ENCODE results near the gene ZMIZ1.

ZMIZ1 gene

DNA sequence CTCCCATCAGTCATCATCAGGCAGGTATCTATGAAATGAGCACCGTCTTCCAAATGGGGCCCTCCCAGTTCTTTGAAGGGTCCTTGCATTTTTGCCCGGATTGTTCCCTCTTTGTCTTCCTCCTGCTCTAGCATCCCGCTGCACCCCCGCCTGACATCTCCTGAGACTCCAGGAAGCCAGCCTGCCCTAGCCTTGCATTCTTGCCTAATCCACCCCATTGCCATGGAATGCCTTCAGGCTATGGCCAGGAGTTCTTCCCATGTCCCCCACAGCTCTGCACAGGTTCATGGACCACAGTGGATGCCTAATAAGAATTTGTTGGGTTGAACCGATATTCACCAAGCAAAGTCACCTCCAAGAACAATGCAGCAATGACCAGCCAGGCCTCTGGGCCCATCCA is 62.1 kb downstream of the ZMIZ1 start:
- DNase-seq (ENCODE audit: low read depth, low spot score), result no peak
- no peak overlapping the region for H3K27ac ChIP-seq

DNA sequence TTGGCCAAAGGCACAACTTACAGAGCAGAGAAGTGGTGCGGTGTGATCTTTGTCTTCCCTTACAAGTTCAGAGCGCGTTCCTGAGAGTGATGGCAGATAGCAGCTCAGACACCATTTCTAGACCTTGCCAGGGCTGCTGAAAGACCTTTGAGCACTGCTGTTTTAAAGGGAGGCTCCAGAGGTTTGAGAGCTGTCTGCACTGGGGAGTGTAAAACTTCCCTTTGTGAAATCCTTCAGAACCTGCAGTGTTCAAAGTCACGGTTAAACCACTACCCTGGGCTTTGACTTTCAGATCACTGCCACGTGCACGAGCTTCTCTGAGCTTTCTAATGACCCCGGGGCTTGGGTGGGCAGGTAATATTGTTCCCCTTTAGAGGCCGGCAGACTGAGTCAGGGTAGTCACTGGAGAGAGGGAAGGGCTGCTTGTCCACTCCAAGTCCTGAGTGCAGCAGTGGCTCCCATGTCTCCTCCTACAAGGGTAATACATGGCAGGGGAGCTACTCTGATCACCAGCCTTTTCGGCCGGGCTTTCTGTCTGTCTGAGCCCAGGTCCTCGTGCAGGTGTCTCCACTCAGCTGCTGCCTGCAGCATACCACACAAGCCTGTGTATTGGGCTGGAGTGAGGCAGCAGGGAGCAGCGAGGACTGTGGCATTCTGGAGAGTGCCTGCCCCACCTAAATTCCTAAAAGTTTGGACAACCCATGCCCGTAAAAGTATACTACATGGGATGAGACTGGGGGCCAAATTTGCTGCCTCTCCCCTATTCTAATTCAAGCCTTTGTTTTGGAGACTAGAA is 63.3 kb downstream of the ZMIZ1 start:
- no peak overlapping the region for H3K27ac ChIP-seq
- no peak for DNase-seq (ENCODE audit: low read depth, low spot score)

DNA sequence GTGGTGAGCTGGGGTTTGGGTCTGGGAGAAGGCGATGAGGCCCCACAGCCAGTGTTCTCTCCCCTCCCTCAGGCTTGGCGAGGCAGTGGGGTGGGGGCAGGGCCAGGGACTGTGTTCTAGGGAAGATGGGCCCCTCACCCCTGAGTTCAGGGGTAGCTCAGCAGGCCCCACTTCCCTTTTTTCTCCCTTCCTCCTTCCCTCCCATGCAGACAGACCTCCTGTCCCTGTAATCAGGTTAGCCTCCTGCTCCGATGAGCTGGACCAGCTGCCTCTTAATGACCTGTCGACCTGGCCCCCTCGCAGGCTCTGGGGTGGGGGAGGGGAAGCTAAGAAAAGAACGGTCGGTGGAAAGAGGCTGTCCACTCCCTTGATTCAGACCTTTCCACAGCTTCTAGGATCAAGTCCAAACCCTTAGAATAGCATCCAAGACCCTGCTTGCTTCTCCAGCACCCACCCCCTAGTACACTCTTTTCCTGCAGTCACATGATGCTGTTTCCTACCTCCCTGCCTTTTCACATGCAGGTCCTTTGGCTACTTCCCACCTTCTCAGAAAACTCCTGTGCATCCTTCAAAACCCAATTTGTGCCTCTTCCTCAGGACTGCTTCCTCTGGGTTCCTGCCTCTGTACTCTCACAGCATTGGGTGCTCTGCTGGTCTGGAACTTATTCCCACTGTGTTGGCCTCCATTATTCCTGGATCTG is 64.1 kb downstream of the ZMIZ1 start:
- DNase-seq (ENCODE audit: low read depth, low spot score), result no peak
- no peak overlapping the region for H3K27ac ChIP-seq

DNA sequence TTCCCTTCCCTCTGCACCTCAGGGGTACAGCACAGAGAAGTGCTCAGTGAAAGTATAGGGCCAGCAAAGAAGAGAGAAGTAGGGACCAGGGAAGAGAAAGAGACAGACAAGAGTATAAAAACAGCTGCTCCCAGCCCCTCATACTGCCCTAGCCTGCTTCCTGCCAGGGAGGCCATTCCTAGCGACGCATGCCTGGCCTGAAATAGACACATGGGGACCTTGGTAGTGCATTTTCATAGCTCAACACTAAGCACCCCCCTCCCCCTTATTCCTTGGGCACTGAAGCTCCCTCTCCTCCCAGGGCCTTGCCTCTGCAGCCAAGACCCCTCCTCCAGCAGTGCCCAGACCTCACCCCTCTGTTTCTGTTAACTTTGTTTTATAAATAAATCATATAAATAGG is 64.7 kb downstream of the ZMIZ1 start:
- no peak for DNase-seq (ENCODE audit: low read depth, low spot score)
- H3K27ac ChIP-seq, result no peak overlapping the region

DNA sequence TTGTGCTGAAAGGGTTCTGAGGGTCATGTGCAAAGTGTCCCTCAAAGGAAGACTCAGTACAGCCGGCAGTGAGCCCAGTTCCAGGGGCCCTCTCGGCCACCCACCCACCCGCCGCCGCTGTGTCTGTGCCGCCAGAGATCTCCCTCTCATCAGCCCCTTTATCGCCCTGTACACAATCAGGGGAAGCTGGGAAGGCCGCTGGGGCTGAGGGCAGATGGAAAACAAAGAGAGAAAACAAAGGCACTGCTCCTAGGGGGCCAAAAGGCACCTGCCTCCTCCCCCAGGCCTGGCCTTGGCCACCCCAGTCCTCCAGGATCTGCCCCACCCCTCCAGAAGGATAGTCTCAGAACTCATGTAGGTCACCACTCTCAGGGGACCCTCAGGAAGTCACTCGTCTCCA is 67.0 kb downstream of the ZMIZ1 start:
- DNase-seq (ENCODE audit: low read depth, low spot score), result no peak
- no peak overlapping the region for H3K27ac ChIP-seq

DNA sequence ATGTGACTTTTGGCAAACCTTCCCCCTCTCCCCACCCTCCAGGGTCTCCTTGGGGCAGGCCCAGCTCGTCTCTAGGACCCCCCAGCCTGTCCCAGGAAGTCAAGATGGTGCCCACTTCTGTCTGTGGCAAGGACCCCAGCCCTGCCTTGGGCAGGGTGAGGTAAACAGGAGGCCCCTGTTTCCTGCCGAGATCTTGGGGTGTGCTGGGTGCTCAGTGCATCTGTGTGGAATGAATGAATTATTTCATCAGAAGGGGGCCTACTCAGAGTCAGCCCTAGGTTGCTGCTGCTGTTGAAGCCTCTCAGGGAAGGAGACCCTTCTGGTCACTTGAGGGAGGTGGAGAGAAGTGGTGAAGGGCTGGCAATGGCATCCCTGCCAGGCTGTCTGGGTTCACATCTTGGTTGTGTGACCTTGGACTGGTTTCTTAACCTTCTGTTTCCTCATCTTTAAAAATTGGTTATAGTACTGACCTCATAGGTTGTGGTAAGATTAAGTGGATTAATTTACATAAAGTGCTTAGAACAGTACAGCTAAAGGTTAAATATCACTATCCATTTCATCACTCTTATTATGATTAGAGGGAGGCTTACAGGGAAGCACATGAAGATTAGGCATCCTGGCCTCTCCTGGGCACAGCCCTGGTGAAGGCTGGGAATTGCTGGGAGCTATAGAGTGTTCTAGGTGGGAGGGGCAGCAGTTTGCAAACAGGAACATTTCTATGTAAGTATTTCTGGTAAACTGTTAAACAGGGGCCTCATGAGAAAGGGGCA is 67.7 kb downstream of the ZMIZ1 start:
- no peak overlapping the region for H3K27ac ChIP-seq
- DNase-seq (ENCODE audit: low read depth, low spot score), result no peak

DNA sequence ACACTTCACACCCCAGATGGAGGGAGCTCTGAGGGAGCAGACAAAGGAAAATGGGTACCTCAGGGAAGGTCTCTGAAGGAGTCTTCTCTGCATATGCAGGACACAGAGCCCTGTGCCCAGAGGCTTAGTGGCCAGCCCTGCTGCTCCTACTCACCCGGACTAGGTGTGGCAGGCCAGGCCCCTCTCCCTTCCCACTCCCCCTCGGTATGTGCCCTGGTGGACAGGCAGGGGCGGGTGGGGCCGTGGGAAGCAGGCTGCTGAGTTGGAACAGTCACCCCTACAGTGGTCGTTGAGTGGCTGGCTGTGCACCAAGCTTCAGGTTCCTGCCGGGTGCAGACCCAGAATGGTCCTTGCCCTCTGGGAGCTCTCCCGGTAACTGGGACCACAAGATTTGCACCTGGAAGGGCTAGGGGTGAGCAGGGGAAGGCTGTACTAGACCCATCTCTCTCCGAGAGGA is 68.6 kb downstream of the ZMIZ1 start:
- no peak for DNase-seq (ENCODE audit: low read depth, low spot score)
- no peak overlapping the region for H3K27ac ChIP-seq

DNA sequence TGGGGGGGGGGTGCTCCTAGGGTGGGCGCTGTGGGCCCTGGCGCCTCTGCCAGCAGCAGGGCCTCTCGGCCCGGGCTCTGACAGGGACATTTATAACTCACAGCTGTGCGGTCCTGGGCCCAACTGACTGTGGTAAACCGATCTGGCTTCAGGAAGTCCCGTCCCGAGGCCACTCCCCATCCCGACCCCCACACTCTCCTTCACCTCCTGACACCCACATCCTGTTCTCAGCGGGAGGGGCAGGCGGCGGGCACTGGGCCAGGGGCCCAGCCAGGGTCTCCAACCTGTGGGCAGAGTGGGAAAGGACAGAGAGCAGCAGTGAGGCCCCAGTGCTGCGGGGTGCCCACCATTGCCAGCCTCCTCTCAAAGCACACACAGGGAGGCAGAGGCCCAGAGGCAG is 69.1 kb downstream of the ZMIZ1 start:
- DNase-seq (ENCODE audit: low read depth, low spot score), result no peak
- H3K27ac ChIP-seq, result no peak overlapping the region

DNA sequence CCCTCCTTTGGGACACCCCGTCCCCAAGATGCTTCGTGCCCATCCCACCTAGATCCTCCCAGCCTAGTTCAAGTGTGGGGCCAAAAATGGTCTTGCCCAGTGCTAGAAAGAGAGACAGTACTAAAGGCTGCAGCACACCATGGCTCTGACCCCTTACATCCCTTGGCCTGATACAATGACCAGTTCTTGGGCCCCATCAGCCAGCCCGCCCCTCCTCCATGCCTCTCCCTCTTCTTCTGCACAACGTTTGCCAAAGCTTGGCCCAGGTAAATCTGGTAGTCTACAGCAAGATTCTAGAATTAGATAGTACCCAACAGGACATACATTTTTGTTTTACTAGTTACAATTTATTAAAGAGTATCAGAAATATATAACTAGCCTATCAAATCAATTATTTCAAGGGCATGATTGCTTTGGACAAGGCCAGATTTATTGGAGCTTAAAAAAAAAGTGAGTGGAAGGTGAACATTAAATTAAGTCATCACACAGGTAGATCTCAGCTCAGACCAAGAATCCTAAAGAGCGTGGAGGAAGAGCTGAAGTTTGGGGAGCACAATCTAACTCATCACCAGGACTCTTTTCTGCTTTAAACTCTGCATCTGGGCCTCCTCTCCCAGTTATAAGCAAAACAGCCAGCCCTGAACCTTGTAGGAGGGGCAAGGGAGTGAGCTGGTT is 69.8 kb downstream of the ZMIZ1 start:
- no peak overlapping the region for H3K27ac ChIP-seq
- DNase-seq (ENCODE audit: low read depth, low spot score), result no peak

DNA sequence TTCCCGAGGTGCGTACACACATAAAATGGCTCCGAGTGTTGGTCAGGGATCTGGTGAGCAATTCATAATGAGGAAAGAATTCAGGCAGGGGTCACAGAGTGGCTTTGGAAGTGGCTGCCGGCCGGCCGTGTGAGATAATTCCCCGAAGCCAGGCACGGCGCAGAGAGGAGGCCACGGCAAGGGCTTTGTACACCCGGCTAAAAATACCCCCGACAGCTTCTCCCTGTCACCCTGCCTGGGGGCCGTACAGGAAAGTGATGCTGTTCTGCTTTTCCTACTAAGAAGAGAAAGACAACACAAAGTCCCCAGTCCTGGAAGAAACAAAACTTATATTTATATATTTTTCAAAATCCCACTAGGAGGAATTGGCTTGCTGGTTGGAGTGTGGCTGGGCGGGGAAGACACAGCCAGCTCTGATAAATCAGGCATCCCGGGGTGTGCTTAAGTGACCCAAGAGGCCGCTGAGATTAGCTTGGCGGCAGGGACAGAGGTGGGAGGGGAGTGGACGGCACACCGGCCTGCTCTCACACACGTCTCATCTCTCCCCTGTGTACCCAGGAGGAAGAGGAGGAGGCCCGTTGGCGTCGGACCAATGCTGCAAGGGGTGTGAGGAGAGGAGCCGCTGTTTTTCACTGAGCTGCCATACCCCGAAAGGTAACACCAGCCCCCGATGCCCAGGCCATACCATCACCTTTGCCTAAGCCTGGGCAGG is 70.5 kb downstream of the ZMIZ1 start:
- no peak overlapping the region for H3K27ac ChIP-seq
- no peak for DNase-seq (ENCODE audit: low read depth, low spot score)

DNA sequence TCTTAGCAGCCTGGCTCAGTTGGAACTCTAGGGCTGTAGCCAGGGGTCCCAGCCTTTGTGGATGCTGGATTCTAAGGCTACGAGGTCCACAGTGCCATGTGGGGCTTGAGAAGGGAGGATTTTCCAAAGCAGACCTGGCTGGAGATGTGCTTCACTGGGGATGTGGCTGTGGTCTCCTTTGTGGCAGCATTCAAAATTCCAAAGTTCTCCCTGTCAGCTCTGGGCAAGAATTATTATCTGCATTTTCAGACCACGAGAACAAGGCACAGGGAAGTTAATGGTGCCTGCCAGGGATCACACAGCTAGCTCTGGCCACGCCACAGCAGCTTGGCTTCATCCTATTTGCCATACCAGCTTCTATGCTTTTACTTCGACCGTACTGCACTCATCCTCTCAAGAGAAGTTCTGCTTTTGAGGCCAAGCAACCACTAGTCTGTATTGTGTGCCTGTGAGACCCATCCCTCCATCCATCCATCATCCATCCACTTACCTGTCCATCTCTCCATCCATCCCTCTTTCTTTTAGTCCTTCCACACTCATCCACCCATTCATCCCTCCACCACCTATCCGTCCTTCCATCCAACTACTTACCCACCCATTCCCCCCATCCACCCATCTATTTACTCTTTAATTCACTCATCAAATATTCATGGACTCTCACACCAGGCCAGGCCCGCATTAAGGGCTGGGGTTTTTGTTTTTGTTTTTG is 71.5 kb downstream of the ZMIZ1 start:
- DNase-seq (ENCODE audit: low read depth, low spot score), result no peak
- H3K27ac ChIP-seq, result no peak overlapping the region

DNA sequence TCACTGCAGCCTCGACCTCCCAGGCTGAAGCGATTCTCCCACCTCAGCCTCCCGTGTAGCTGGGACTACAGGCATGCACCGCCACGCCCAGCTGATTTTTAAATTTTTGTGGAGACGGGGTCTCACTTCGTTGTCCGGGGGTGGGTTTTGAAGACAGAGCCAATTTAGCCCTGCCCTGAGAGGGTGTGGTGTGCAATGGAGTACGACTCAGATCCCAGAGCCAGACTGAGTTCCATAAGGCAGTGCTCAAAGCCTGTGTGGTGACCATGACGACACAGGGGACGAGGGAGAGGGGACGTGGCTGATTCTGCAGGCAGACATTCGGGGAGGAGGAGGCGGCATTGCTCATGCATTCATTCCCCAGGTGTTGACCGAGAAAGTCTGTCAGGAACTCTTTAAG is 72.1 kb downstream of the ZMIZ1 start:
- H3K27ac ChIP-seq, result no peak overlapping the region
- DNase-seq (ENCODE audit: low read depth, low spot score), result no peak

DNA sequence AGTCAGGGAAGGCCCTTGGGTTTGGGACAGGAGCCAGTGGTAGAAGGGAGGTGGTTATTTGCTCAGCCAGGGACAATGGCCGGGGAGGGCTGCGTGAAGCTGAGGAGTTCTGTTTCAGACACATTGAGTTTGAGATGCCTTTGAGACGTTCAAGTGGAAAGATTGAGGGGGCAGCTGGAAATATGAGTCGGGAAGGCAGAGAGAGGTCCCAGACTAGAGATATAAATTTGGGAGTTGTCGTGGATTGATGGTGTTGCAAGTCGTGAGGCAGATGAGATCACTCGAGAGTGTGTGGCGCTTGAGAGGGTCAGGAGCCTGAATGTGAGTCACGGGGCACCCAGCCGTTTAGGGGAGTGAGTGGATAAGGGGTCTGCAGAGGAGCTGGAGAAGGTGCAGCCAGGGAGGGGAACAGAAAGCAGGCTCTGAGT is 73.3 kb downstream of the ZMIZ1 start:
- no peak overlapping the region for H3K27ac ChIP-seq

DNA sequence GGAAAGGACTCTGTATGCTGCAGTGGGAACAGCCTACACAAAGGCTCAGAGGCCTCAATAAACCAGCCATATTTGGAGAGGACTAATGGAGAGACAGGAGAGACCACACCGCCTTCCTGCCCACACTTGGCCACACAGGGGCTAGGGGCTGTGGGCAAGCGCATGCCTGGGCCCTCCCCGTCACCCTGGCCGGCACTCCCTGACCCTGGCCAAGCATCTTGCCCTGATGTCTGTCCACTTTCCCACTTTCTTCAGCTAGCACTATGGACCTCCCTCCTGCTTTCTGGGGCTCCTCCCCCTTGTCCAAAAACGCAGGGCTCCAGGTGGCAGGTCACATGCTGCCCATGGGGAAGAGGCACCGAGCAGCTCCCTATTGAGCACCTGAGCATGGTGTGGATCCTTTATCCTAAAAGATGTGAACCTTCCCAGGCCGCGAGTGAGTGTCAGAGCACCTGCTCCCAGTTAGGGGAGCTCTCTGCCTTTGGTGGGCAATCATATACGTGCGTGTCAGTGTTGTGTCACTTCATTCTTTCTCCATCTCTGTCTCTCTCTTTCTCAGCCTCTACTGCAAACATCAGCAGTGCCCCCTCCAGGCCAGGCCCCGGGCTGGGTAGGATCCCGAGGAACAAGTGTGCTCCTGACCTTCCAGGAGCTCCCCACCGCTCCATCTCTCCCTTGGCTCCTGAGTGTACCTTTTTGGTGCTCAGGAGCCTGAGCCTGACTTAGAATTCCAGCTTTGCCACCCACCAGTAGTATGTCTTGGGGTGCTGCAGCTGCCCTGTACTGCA is 74.0 kb downstream of the ZMIZ1 start:
- no peak overlapping the region for H3K27ac ChIP-seq

More for the DNA sequence above, 73.3 kb downstream of the ZMIZ1 start:
- no peak for DNase-seq (ENCODE audit: low read depth, low spot score)

DNA sequence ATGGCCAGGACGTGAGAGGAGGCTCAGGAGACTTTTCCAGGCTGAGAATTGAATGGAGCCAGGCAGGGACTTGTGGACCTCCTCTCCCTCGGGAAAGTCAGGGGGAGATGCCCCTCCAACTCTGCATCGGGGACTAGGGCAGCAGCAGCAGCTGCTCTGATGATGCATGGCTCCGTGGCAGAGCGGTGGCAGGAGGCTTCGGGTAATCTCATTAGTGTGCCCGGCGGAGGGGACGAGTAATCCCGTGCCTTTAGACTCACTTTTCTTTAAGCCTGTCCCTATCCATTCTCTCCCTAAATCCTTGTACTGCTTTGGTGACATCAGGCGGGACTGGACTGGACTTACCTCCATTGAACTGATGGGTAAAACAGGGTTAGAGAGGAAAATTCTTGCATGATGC is 75.1 kb downstream of the ZMIZ1 start:
- no peak for DNase-seq (ENCODE audit: low read depth, low spot score)
- H3K27ac ChIP-seq, result no peak overlapping the region

More for the DNA sequence above, 74.0 kb downstream of the ZMIZ1 start:
- no peak for DNase-seq (ENCODE audit: low read depth, low spot score)

DNA sequence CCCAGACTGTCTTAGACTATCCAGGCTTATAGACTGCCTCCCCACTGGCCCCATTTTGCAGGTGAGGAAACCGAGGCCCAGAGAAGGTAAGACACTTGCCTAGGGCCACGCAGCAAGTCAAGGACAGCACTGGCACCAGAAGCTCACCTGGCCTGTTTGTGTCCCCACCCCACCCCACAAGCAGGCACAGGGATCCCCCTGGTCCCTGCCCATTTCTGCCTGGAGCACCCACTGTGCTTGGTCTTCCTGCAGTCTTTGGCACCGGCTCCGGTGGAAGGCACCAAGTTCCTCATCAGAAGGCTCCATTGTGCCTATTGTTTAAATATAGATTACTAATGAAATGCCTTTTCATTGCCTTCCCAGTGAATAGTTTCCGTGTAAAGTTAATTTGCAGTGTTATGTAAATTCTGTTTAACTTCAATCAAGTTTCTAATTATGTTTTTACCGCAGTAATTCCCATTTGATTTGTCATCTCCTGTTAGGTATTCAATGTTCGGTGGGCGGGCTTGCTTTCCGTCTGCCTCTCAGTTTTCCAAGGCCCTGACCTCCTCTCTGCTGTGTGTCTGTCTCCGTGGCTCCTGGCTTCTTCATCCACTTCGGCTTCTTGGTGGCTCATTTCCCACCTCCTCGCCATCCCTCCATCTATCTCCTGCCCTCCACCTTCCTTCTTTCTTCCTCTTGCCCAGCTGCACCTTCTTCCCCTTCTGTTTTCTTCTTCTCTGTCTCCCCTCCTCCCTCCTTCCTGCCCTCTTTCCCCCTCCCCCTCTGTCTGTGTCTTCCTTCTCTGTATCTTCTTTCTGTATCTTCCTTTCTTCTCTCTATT is 75.8 kb downstream of the ZMIZ1 start:
- no peak overlapping the region for H3K27ac ChIP-seq

DNA sequence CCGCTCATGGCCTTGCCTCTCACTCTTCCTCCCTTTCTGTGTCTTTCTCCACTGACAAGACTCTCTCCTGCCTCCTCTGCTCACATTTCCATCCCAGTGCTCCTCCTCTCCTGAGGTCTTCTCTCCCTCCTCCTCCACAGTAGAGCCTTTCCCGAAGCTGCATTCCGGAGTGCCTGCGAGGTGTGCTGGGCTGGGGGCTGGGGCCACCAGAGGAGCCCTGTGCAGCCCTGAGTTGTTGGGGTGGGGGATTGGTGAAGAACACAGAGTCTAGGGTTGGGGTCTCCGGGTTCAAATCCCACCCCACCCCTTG is 76.4 kb downstream of the ZMIZ1 start:
- no peak overlapping the region for H3K27ac ChIP-seq
- DNase-seq (ENCODE audit: low read depth, low spot score), result no peak

More for the DNA sequence above, 75.8 kb downstream of the ZMIZ1 start:
- no peak for DNase-seq (ENCODE audit: low read depth, low spot score)
